IMR-90 (cell line): ENCODE results near the gene SMAP1.

ENCODE experiments used
- USF2 ChIP-seq: fragments of 150-350 bp; IDR thresholded peaks from 2 replicates; pipeline ENCODE4 v1.6.1; 2017; ENCODE audit warnings: mild to moderate bottlenecking, antibody characterized with exemption, low read length, low read depth
- TF ChIP-seq, protein P1 (sequence below): conservative IDR thresholded peaks from 2 replicates; pipeline ENCODE4 v1.5.1; 2012; ENCODE audit warnings: mild to moderate bottlenecking, low read depth, low read length, improper control_type of control experiment

DNA sequence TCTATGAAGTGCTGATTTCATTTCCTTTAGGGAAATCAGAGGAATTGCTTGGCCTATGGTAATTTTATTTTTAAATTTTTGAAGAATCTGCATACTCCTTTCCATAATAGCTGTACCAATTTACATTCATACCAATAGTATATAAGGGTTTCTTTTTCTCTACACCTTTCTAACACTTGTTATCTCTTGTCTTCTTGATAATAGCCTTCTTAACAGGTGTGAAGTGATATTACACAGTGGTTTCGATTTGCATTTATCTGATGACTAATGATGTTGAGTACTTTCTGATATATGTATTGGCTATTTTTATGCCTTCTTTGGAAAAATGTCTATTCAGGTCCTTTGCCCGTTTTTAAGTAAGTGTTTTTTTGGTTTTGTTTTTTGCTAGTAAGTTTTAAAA, 40.8 kb downstream of the SMAP1 start:
- TF ChIP-seq, protein P1, sequence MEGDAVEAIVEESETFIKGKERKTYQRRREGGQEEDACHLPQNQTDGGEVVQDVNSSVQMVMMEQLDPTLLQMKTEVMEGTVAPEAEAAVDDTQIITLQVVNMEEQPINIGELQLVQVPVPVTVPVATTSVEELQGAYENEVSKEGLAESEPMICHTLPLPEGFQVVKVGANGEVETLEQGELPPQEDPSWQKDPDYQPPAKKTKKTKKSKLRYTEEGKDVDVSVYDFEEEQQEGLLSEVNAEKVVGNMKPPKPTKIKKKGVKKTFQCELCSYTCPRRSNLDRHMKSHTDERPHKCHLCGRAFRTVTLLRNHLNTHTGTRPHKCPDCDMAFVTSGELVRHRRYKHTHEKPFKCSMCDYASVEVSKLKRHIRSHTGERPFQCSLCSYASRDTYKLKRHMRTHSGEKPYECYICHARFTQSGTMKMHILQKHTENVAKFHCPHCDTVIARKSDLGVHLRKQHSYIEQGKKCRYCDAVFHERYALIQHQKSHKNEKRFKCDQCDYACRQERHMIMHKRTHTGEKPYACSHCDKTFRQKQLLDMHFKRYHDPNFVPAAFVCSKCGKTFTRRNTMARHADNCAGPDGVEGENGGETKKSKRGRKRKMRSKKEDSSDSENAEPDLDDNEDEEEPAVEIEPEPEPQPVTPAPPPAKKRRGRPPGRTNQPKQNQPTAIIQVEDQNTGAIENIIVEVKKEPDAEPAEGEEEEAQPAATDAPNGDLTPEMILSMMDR: no peak
- TF ChIP-seq USF2: no peak
